ENCODE data around the gene C8A. TPM values are rescaled to one million over a fixed set of nuclear protein-coding genes. Genes with fewer than 3 reads are reported as not detected.

Gene C8A
- total and polyA plus RNA-seq, 10 of the 15 experiments (the other 5 are each of a cell fraction or from before 2014, with no cell fraction given) = not detected

GRCh38 chr1:56910441-56910985, 55.9 kb downstream of the C8A start:
- no peak overlapping the region for H3K4me3 ChIP-seq
- peaks cover 0 to 2% of the 10 kb centered on the region in 2 experiments; a peak in 1 of 4 replicates for H3K27me3 ChIP-seq (replicated peaks in 1 of 2; ENCODE audit: control insufficient read depth in 2 of 2, insufficient read depth in 2 of 2, low read length in 1 of 2)
- no TSS peak for BruUV-seq (replicated peaks)
- RAD21 ChIA-PET (ENCODE audit: unreplicated experiment) = no interaction called here
- no peak for DNase-seq (ENCODE audit: low read depth, low spot score)
- no peaks in the 10 kb centered on the region for H4K20me1 ChIP-seq (ENCODE audit: control insufficient read depth, insufficient read depth)
- no peak overlapping the region for H3K4me2 ChIP-seq (ENCODE audit: control insufficient read depth, insufficient read depth)
- no peaks in the 10 kb centered on the region for H3K79me2 ChIP-seq (ENCODE audit: control insufficient read depth, insufficient read depth, low read length)
- H3K36me3 ChIP-seq (ENCODE audit: control insufficient read depth in 2 of 2, insufficient read depth in 2 of 2, low read length in 1 of 2) = no peaks in the 10 kb centered on the region
- no peak overlapping the region for H3K27ac ChIP-seq (ENCODE audit: control insufficient read depth, insufficient read depth)
- CTCF ChIA-PET = no interaction called here
- no peaks in the 10 kb centered on the region for H3K9me3 ChIP-seq (replicated peaks; ENCODE audit: control insufficient read depth, insufficient read depth, low read length)
- intact Hi-C loops (cut with micrococcal nuclease; ENCODE audit: unreplicated experiment) = no loop called here
- H3K4me1 ChIP-seq (ENCODE audit: control insufficient read depth, insufficient read depth, low read length) = no peaks in the 10 kb centered on the region
- no peak overlapping the region for H2AFZ ChIP-seq (ENCODE audit: control insufficient read depth, low read depth, low read length)
- H3K9ac ChIP-seq (ENCODE audit: control insufficient read depth, insufficient read depth, low read length) = no peak overlapping the region
- no peak for FAIRE-seq
- POLR2A ChIA-PET = no interaction called here
- ATAC-seq = no peak
- SMC1A ChIA-PET (ENCODE audit: uncharacterized antibody, unreplicated experiment) = no interaction called here
- in situ Hi-C loops (cut with MboI) = no loop called here
- WGBS (ENCODE audit: insufficient coverage, insufficient replicate concordance, low lambda C conversion rate, missing lambda C conversion rate) = 18% methylated on average over 4 of the region's 4 CpGs
- TF ChIP-seq DPF2 (IDR thresholded peaks at IDR 0.05) (no peak), RAD51 (IDR thresholded peaks at IDR 0.05) (no peak), TCF12 (IDR thresholded peaks at IDR 0.05; ENCODE audit: low read depth, low read length) (no peak), ZBTB4 (CRISPR knock-in tag; IDR thresholded peaks at IDR 0.05) (no peak), POU2F2 (IDR thresholded peaks at IDR 0.05; ENCODE audit: borderline replicate concordance, low read depth, low read length) (no peak), FOXM1 (IDR thresholded peaks at IDR 0.05; ENCODE audit: low read depth, low read length) (no peak), MEF2A (IDR thresholded peaks at IDR 0.05; ENCODE audit: insufficient read depth, low read depth, low read length) (no peak), NFIC (IDR thresholded peaks at IDR 0.05; ENCODE audit: low read depth, low read length) (no peak), E4F1 (IDR thresholded peaks at IDR 0.05; ENCODE audit: borderline replicate concordance, partially characterized antibody) (no peak), NFYB (IDR thresholded peaks at IDR 0.05; ENCODE audit: insufficient read depth, low read depth, low read length) (no peak), STAT3 (IDR thresholded peaks at IDR 0.05; ENCODE audit: low read depth, low read length) (no peak), POLR2AphosphoS5 (IDR thresholded peaks at IDR 0.05; ENCODE audit: low read length) (no peak), SIN3A (IDR thresholded peaks at IDR 0.05; ENCODE audit: low read depth, low read length) (no peak), KAT2A (conservative IDR thresholded peaks at IDR 0.05; ENCODE audit: control insufficient read depth, low read depth, low read length) (no peak), MLLT1 (IDR thresholded peaks at IDR 0.05) (no peak)

Data from GM12878 (cell line).